WTC11 (cell line): ENCODE measurements around the gene CABLES1. TPM values are rescaled to one million over a fixed set of nuclear protein-coding genes. Genes with fewer than 3 reads are reported as not detected.

Experiments
- ATAC-seq: fragments of 200-7000 bp; cut with Tn5 transposase; 2 replicates; pipeline ENCODE4 v1.10.0; 2021; ENCODE audit warnings: mild to moderate bottlenecking, moderate library complexity
- CTCF ChIA-PET: fragments of 300-600 bp; sonication (Branson Sonifier 250); formaldehyde crosslinking; loops from one replicate; lab custom pipeline; 2021; ENCODE audit warnings: antibody characterized with exemption; lab: Charles Lee
- POLR2A ChIA-PET: fragments of 350-600 bp; sonication (Branson Sonifier 250); formaldehyde crosslinking; loops from one replicate; lab custom pipeline; 2021; ENCODE audit warnings: antibody characterized with exemption; lab: Charles Lee
- DNase-seq: peaks from one replicate; pipeline ENCODE4 v3.0.0; 2021; ENCODE audit warnings: low spot score
- H3K27ac Mint-ChIP-seq: 2 replicates; pipeline ENCODE4 v1.8.0; 2021; ENCODE audit warnings: mixed read lengths
- H3K27me3 Mint-ChIP-seq: 2 replicates; pipeline ENCODE4 v1.8.0; 2021; ENCODE audit warnings: low read depth, mild to moderate bottlenecking, moderate library complexity, mixed read lengths
- H3K36me3 Mint-ChIP-seq: 2 replicates; pipeline ENCODE4 v1.8.0; 2021; ENCODE audit warnings: mixed read lengths
- H3K4me1 Mint-ChIP-seq: 2 replicates; pipeline ENCODE4 v1.8.0; 2022; ENCODE audit warnings: mixed read lengths
- H3K4me3 Mint-ChIP-seq: 2 replicates; pipeline ENCODE4 v1.8.0; 2021; ENCODE audit warnings: mild to moderate bottlenecking, moderate library complexity, mixed read lengths
- H3K9me3 Mint-ChIP-seq: 2 replicates; pipeline ENCODE4 v1.8.0; 2021; ENCODE audit warnings: mixed read lengths
- E2F1 ChIP-seq: sonication (generic); formaldehyde crosslinking; IDR thresholded peaks from 2 replicates; pipeline ENCODE4 v1.8.0; 2022; ENCODE audit warnings: mild to moderate bottlenecking, missing genetic modification reagents
- EMX1 ChIP-seq: fragments of 250-450 bp; sonication (Bioruptor Pico); IDR thresholded peaks from 2 replicates; pipeline ENCODE4 v1.8.0; 2021; ENCODE audit warnings: mild to moderate bottlenecking
- FOXJ3 ChIP-seq: sonication (generic); formaldehyde crosslinking; IDR thresholded peaks from 2 replicates; pipeline ENCODE4 v1.9.0; 2021; ENCODE audit warnings: missing genetic modification reagents, mild to moderate bottlenecking, borderline replicate concordance
- IRF1 ChIP-seq: sonication (generic); formaldehyde crosslinking; IDR thresholded peaks from 2 replicates; pipeline ENCODE4 v1.8.0; 2023; ENCODE audit warnings: missing genetic modification reagents
- IRF2 ChIP-seq: sonication (generic); formaldehyde crosslinking; IDR thresholded peaks from 2 replicates; pipeline ENCODE4 v1.8.0; 2022; ENCODE audit warnings: low read depth, missing genetic modification reagents, borderline replicate concordance
- JAZF1 ChIP-seq: fragments of 250-450 bp; sonication (Bioruptor Pico); IDR thresholded peaks from 2 replicates; pipeline ENCODE4 v1.9.0; 2021; ENCODE audit warnings: moderate library complexity, mild to moderate bottlenecking, inconsistent platforms
- NR1H2 ChIP-seq: sonication (generic); formaldehyde crosslinking; IDR thresholded peaks from 2 replicates; pipeline ENCODE4 v1.9.0; 2021; ENCODE audit warnings: mild to moderate bottlenecking, moderate library complexity, missing genetic modification reagents
- SOX15 ChIP-seq: fragments of 250-450 bp; sonication (Bioruptor Pico); IDR thresholded peaks from 2 replicates; pipeline ENCODE4 v1.9.0; 2021; ENCODE audit warnings: mild to moderate bottlenecking
- ZNF121 ChIP-seq: sonication (generic); formaldehyde crosslinking; IDR thresholded peaks from 2 replicates; pipeline ENCODE4 v1.8.0; 2023; ENCODE audit warnings: missing genetic modification reagents
- total RNA-seq: library from RNA; stranded (reverse); gene quantifications from 3 replicates; pipeline ENCODE4 v1.2.3, GENCODE V29; 2021
- TF ChIP-seq, protein P1 (sequence below): sonication (generic); formaldehyde crosslinking; IDR thresholded peaks from 2 replicates; pipeline ENCODE4 v1.8.1; 2023; ENCODE audit warnings: mild to moderate bottlenecking, missing genetic modification reagents
- TF ChIP-seq, protein P2 (sequence below): sonication (generic); formaldehyde crosslinking; IDR thresholded peaks from 2 replicates; pipeline ENCODE4 v1.8.0; 2023; ENCODE audit warnings: missing genetic modification reagents, mild to moderate bottlenecking, borderline replicate concordance
- TF ChIP-seq, protein P3 (sequence below): sonication (generic); formaldehyde crosslinking; IDR thresholded peaks from 2 replicates; pipeline ENCODE4 v1.8.0; 2022; ENCODE audit warnings: mild to moderate bottlenecking, missing genetic modification reagents

CABLES1 gene
- total RNA-seq, 1 experiment from 2014 or later, result 17.0 TPM

GRCh38 chr18:23163786-23164533, 28.7 kb downstream of the CABLES1 start (continued):
- TF ChIP-seq IRF1 (CRISPR knock-in tag), result no peak
- TF ChIP-seq JAZF1 (CRISPR knock-in tag), result no peak
- no peak for TF ChIP-seq IRF2 (CRISPR knock-in tag)
- TF ChIP-seq, protein P1, sequence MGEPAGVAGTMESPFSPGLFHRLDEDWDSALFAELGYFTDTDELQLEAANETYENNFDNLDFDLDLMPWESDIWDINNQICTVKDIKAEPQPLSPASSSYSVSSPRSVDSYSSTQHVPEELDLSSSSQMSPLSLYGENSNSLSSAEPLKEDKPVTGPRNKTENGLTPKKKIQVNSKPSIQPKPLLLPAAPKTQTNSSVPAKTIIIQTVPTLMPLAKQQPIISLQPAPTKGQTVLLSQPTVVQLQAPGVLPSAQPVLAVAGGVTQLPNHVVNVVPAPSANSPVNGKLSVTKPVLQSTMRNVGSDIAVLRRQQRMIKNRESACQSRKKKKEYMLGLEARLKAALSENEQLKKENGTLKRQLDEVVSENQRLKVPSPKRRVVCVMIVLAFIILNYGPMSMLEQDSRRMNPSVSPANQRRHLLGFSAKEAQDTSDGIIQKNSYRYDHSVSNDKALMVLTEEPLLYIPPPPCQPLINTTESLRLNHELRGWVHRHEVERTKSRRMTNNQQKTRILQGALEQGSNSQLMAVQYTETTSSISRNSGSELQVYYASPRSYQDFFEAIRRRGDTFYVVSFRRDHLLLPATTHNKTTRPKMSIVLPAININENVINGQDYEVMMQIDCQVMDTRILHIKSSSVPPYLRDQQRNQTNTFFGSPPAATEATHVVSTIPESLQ (CRISPR knock-in tag), result no peak
- TF ChIP-seq SOX15 (CRISPR knock-in tag), result no peak
- no peak for TF ChIP-seq NR1H2 (CRISPR knock-in tag)

GRCh38 chr18:23165271-23166068, 30.2 kb downstream of the CABLES1 start:
- peaks cover 68% of the 10 kb centered on the region for H3K4me1 Mint-ChIP-seq
- POLR2A ChIA-PET, result interaction anchor here (0.8 kb wide), 1 partner anchor 96 kb away, joined by 3 read pairs; no protein-coding TSS in a partner anchor
- no peak overlapping the region for H3K4me3 Mint-ChIP-seq
- H3K36me3 Mint-ChIP-seq, result peaks cover 8% of the 10 kb centered on the region; the same call in 1 of the 2 replicates
- peak overlapping the region; percentile 25; the same call in 1 of the 2 replicates for H3K27ac Mint-ChIP-seq
- CTCF ChIA-PET, result interaction anchor here (2.1 kb wide), 1 partner anchor 34 kb away, joined by 6 read pairs; no protein-coding TSS in a partner anchor
- TF ChIP-seq, protein P2, sequence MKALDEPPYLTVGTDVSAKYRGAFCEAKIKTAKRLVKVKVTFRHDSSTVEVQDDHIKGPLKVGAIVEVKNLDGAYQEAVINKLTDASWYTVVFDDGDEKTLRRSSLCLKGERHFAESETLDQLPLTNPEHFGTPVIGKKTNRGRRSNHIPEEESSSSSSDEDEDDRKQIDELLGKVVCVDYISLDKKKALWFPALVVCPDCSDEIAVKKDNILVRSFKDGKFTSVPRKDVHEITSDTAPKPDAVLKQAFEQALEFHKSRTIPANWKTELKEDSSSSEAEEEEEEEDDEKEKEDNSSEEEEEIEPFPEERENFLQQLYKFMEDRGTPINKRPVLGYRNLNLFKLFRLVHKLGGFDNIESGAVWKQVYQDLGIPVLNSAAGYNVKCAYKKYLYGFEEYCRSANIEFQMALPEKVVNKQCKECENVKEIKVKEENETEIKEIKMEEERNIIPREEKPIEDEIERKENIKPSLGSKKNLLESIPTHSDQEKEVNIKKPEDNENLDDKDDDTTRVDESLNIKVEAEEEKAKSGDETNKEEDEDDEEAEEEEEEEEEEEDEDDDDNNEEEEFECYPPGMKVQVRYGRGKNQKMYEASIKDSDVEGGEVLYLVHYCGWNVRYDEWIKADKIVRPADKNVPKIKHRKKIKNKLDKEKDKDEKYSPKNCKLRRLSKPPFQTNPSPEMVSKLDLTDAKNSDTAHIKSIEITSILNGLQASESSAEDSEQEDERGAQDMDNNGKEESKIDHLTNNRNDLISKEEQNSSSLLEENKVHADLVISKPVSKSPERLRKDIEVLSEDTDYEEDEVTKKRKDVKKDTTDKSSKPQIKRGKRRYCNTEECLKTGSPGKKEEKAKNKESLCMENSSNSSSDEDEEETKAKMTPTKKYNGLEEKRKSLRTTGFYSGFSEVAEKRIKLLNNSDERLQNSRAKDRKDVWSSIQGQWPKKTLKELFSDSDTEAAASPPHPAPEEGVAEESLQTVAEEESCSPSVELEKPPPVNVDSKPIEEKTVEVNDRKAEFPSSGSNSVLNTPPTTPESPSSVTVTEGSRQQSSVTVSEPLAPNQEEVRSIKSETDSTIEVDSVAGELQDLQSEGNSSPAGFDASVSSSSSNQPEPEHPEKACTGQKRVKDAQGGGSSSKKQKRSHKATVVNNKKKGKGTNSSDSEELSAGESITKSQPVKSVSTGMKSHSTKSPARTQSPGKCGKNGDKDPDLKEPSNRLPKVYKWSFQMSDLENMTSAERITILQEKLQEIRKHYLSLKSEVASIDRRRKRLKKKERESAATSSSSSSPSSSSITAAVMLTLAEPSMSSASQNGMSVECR (CRISPR knock-in tag), result no peak
- TF ChIP-seq E2F1 (CRISPR knock-in tag) (no peak), FOXJ3 (CRISPR knock-in tag) (no peak), ZNF121 (CRISPR knock-in tag) (no peak), EMX1 (CRISPR knock-in tag) (no peak)
- TF ChIP-seq, protein P3, sequence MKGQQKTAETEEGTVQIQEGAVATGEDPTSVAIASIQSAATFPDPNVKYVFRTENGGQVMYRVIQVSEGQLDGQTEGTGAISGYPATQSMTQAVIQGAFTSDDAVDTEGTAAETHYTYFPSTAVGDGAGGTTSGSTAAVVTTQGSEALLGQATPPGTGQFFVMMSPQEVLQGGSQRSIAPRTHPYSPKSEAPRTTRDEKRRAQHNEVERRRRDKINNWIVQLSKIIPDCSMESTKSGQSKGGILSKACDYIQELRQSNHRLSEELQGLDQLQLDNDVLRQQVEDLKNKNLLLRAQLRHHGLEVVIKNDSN, result no peak
- no peak for DNase-seq
- no peak for ATAC-seq
- H3K9me3 Mint-ChIP-seq, result no peaks in the 10 kb centered on the region
- no peaks in the 10 kb centered on the region for H3K27me3 Mint-ChIP-seq
